ENCODE data around the gene MARCHF9.
A peak's percentile ranks its signal among the peaks of the same experiment; 100 is the strongest.

Gene MARCHF9

GRCh38 chr12:57783466-57783801, 28.5 kb downstream of the MARCHF9 start:
- Mint-ChIP-seq H3K9me3 (no peaks in the 10 kb centered on the region), H3K4me1 (peaks cover 13% of the 10 kb centered on the region), H3K27me3 (ENCODE audit: low read depth, poor library complexity) (peaks cover 11% of the 10 kb centered on the region), H3K4me3 (peak overlapping the region; percentile 99), H3K27ac (no peak overlapping the region), H3K36me3 (ENCODE audit: low read depth) (peaks cover 31% of the 10 kb centered on the region)
- no peak for DNase-seq
- no peak for TF ChIP-seq CTCF (IDR thresholded peaks at IDR 0.05)

DNA sequence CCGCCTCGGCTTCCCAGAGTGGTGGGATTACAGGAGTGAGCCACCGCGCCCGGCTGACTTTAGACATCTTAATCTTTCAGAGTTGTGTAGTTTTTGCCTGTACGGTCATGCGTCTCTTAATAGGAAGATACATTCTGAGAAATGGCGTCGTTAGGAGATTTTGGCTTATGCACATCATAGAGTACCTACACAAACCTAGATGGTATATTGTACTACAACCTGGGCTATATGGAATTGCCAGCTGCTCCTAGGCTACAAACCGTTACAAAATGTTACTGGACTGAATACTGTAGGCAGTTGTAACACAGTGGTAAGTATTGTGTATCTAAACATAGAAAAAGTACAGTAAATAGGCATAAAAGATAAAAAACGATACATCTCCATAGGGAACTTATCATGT, 29.0 kb downstream of the MARCHF9 start:
- H3K4me3 Mint-ChIP-seq: peak overlapping the region; percentile 81
- no peak for DNase-seq
- TF ChIP-seq CTCF (IDR thresholded peaks at IDR 0.05): no peak
- H3K9me3 Mint-ChIP-seq: no peaks in the 10 kb centered on the region
- peaks cover 8% of the 10 kb centered on the region for H3K27me3 Mint-ChIP-seq (ENCODE audit: low read depth, poor library complexity)
- peaks cover 13% of the 10 kb centered on the region for H3K4me1 Mint-ChIP-seq
- peaks cover 32% of the 10 kb centered on the region for H3K36me3 Mint-ChIP-seq (ENCODE audit: low read depth)
- H3K27ac Mint-ChIP-seq: no peak overlapping the region

DNA sequence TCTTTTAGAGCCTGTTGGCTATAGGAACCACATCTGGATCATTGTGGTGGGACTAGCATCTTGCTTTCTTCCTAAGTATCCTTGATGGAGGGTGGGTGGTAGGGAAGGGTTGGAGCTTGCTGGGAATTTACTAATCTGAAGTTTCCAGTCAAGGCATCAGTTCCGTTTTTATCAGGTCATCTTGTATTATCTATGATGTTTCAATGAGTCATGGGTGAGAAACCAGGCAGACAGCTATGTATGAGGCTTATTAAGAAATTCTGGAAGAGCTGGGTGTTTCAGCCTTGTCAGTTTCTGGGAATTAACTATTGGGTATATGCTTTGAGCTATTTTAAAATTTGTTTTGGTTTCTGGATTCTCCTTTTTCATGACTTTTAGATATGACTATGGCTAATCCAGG, 39.0 kb downstream of the MARCHF9 start:
- Mint-ChIP-seq H3K4me3 (no peak overlapping the region), H3K36me3 (ENCODE audit: low read depth) (peaks cover 67% of the 10 kb centered on the region), H3K9me3 (no peaks in the 10 kb centered on the region), H3K27me3 (ENCODE audit: low read depth, poor library complexity) (no peaks in the 10 kb centered on the region), H3K27ac (no peak overlapping the region), H3K4me1 (no peaks in the 10 kb centered on the region)
- no peak for TF ChIP-seq CTCF (IDR thresholded peaks at IDR 0.05)
- no peak for DNase-seq

DNA sequence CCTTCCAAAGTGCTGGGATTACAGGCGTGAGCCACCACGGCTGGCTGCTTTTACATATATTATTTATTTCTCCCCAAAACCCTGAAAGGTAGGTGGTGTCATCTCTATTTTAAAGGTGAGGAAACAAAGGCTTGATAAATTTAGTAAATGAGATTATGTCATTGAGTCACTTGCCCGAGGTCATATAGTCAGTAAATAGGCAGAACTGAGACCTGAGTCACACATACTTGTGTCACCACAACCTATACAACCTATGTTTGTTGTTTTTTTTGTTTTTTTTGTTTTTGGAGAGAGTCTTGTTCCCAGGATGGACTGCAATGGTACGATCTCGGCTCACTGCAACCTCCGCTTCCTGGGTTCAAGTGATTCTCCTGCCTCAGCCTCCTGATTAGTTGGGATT, 40.5 kb downstream of the MARCHF9 start:
- H3K27ac Mint-ChIP-seq: no peak overlapping the region
- H3K4me1 Mint-ChIP-seq: no peaks in the 10 kb centered on the region
- no peak overlapping the region for H3K4me3 Mint-ChIP-seq
- DNase-seq: no peak
- H3K9me3 Mint-ChIP-seq: no peaks in the 10 kb centered on the region
- TF ChIP-seq CTCF (IDR thresholded peaks at IDR 0.05): no peak
- no peaks in the 10 kb centered on the region for H3K27me3 Mint-ChIP-seq (ENCODE audit: low read depth, poor library complexity)
- peaks cover 68% of the 10 kb centered on the region for H3K36me3 Mint-ChIP-seq (ENCODE audit: low read depth)

DNA sequence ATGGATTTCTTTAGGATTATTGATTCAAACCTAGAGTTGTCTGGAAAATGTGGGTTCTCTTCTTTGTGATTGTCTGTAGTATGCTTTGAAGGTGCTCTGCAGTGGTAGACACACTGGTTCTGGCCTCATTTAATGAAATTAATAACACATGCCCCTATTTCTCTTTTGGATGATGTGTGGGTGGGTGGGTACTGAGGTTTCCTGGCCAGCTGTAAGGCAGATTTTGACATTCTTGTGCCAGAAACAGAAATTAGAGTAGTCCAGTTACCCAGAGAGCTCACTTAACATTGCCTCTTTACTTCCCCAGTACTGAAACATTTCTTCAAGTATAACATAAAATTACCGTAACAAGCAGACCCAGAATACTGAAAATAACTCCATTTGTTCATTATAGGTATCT, 42.1 kb downstream of the MARCHF9 start:
- no peak for DNase-seq
- H3K27ac Mint-ChIP-seq: no peak overlapping the region
- no peak overlapping the region for H3K4me3 Mint-ChIP-seq
- no peak for TF ChIP-seq CTCF (IDR thresholded peaks at IDR 0.05)
- H3K27me3 Mint-ChIP-seq (ENCODE audit: low read depth, poor library complexity): no peaks in the 10 kb centered on the region
- no peaks in the 10 kb centered on the region for H3K4me1 Mint-ChIP-seq
- peaks cover 57% of the 10 kb centered on the region for H3K36me3 Mint-ChIP-seq (ENCODE audit: low read depth)
- H3K9me3 Mint-ChIP-seq: no peaks in the 10 kb centered on the region

DNA sequence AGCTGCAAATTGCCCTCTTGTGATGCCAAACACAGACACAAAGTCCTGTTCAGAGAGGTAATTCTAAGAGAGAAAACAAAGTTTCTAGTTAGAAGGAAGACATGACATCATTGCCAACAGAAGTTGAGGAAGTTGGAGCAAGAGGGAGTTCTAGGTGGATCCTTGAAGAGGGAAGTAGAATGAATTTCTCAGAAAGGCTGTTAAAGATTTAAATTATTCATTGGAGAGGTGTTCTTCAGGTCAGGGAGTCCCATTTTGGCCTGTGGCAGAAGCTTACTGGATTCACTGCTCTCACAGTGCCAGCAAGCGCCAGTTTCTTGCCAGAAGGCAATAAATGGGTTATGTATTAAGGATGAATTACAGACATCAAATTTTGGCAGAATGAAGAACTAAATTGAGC, 43.0 kb downstream of the MARCHF9 start:
- no peaks in the 10 kb centered on the region for H3K27me3 Mint-ChIP-seq (ENCODE audit: low read depth, poor library complexity)
- peaks cover 47% of the 10 kb centered on the region for H3K36me3 Mint-ChIP-seq (ENCODE audit: low read depth)
- no peaks in the 10 kb centered on the region for H3K9me3 Mint-ChIP-seq
- no peak overlapping the region for H3K4me3 Mint-ChIP-seq
- no peaks in the 10 kb centered on the region for H3K4me1 Mint-ChIP-seq
- no peak for TF ChIP-seq CTCF (IDR thresholded peaks at IDR 0.05)
- DNase-seq: no peak
- no peak overlapping the region for H3K27ac Mint-ChIP-seq

Data from nephron progenitor cell (in vitro differentiated cells).